HEK293 (cell line): ENCODE data around the gene MMP24.

ENCODE experiments used
- ZNF121 ChIP-seq: fragments of 450-650 bp; formaldehyde crosslinking; IDR thresholded peaks from 2 replicates; pipeline ENCODE4 v1.5.1; 2016; ENCODE audit warnings: missing biosample characterization, missing genetic modification characterization
- ZNF398 ChIP-seq: fragments of 450-650 bp; formaldehyde crosslinking; IDR thresholded peaks from 2 replicates; pipeline ENCODE4 v1.5.1; 2017; ENCODE audit warnings: missing biosample characterization, missing genetic modification characterization
- ZNF560 ChIP-seq: fragments of 450-650 bp; formaldehyde crosslinking; IDR thresholded peaks from 2 replicates; pipeline ENCODE4 v1.5.1; 2017; ENCODE audit warnings: missing biosample characterization, missing genetic modification characterization, borderline replicate concordance
- ZNF621 ChIP-seq: fragments of 450-650 bp; formaldehyde crosslinking; IDR thresholded peaks from 2 replicates; pipeline ENCODE4 v1.5.1; 2017; ENCODE audit warnings: missing biosample characterization, missing genetic modification characterization
- ZNF639 ChIP-seq: fragments of 450-650 bp; formaldehyde crosslinking; IDR thresholded peaks from 2 replicates; pipeline ENCODE4 v1.5.1; 2016; ENCODE audit warnings: missing biosample characterization, missing genetic modification characterization
- ZNF792 ChIP-seq: fragments of 450-650 bp; formaldehyde crosslinking; IDR thresholded peaks from 2 replicates; pipeline ENCODE4 v1.5.1; 2016; ENCODE audit warnings: missing biosample characterization, missing genetic modification characterization
- TF ChIP-seq, protein P1 (sequence below): fragments of 450-650 bp; formaldehyde crosslinking; IDR thresholded peaks from 2 replicates; pipeline ENCODE4 v1.5.1; 2016; ENCODE audit warnings: missing biosample characterization, missing genetic modification characterization
- TF ChIP-seq, protein P2 (sequence below): fragments of 450-650 bp; formaldehyde crosslinking; IDR thresholded peaks from 2 replicates; pipeline ENCODE4 v1.5.1; 2016; ENCODE audit warnings: missing biosample characterization, missing genetic modification characterization
- TF ChIP-seq, protein P3 (sequence below): fragments of 450-650 bp; formaldehyde crosslinking; IDR thresholded peaks from 2 replicates; pipeline ENCODE4 v1.5.1; 2016; ENCODE audit warnings: missing biosample characterization, missing genetic modification characterization
- TF ChIP-seq, protein P4 (sequence below): fragments of 450-650 bp; IDR thresholded peaks from 2 replicates; pipeline ENCODE4 v1.5.1; 2018; ENCODE audit warnings: missing biosample characterization, missing genetic modification characterization

GRCh38 chr20:35288325-35289060, 62.0 kb downstream of the MMP24 start:
- TF ChIP-seq ZNF621 (no peak), ZNF560 (tag by site-specific recombination) (no peak), ZNF792 (tag by site-specific recombination) (no peak), ZNF639 (tag by site-specific recombination) (no peak), ZNF398 (tag by site-specific recombination) (no peak), ZNF121 (tag by site-specific recombination) (no peak)
- TF ChIP-seq, protein P1, sequence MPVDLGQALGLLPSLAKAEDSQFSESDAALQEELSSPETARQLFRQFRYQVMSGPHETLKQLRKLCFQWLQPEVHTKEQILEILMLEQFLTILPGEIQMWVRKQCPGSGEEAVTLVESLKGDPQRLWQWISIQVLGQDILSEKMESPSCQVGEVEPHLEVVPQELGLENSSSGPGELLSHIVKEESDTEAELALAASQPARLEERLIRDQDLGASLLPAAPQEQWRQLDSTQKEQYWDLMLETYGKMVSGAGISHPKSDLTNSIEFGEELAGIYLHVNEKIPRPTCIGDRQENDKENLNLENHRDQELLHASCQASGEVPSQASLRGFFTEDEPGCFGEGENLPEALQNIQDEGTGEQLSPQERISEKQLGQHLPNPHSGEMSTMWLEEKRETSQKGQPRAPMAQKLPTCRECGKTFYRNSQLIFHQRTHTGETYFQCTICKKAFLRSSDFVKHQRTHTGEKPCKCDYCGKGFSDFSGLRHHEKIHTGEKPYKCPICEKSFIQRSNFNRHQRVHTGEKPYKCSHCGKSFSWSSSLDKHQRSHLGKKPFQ: no peak
- TF ChIP-seq, protein P2, sequence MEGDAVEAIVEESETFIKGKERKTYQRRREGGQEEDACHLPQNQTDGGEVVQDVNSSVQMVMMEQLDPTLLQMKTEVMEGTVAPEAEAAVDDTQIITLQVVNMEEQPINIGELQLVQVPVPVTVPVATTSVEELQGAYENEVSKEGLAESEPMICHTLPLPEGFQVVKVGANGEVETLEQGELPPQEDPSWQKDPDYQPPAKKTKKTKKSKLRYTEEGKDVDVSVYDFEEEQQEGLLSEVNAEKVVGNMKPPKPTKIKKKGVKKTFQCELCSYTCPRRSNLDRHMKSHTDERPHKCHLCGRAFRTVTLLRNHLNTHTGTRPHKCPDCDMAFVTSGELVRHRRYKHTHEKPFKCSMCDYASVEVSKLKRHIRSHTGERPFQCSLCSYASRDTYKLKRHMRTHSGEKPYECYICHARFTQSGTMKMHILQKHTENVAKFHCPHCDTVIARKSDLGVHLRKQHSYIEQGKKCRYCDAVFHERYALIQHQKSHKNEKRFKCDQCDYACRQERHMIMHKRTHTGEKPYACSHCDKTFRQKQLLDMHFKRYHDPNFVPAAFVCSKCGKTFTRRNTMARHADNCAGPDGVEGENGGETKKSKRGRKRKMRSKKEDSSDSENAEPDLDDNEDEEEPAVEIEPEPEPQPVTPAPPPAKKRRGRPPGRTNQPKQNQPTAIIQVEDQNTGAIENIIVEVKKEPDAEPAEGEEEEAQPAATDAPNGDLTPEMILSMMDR (tag by site-specific recombination): no peak
- TF ChIP-seq, protein P3, sequence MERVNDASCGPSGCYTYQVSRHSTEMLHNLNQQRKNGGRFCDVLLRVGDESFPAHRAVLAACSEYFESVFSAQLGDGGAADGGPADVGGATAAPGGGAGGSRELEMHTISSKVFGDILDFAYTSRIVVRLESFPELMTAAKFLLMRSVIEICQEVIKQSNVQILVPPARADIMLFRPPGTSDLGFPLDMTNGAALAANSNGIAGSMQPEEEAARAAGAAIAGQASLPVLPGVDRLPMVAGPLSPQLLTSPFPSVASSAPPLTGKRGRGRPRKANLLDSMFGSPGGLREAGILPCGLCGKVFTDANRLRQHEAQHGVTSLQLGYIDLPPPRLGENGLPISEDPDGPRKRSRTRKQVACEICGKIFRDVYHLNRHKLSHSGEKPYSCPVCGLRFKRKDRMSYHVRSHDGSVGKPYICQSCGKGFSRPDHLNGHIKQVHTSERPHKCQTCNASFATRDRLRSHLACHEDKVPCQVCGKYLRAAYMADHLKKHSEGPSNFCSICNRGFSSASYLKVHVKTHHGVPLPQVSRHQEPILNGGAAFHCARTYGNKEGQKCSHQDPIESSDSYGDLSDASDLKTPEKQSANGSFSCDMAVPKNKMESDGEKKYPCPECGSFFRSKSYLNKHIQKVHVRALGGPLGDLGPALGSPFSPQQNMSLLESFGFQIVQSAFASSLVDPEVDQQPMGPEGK (tag by site-specific recombination): no peak
- TF ChIP-seq, protein P4, sequence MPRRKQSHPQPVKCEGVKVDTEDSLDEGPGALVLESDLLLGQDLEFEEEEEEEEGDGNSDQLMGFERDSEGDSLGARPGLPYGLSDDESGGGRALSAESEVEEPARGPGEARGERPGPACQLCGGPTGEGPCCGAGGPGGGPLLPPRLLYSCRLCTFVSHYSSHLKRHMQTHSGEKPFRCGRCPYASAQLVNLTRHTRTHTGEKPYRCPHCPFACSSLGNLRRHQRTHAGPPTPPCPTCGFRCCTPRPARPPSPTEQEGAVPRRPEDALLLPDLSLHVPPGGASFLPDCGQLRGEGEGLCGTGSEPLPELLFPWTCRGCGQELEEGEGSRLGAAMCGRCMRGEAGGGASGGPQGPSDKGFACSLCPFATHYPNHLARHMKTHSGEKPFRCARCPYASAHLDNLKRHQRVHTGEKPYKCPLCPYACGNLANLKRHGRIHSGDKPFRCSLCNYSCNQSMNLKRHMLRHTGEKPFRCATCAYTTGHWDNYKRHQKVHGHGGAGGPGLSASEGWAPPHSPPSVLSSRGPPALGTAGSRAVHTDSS: no peak
